HG02943 (cell line): ENCODE measurements around the gene CCDC12.

Source experiments
- ATAC-seq: cut with Tn5 transposase; IDR thresholded peaks from one replicate; pipeline ENCODE4 v1.9.1; 2021; ENCODE audit warnings: mild to moderate bottlenecking, low read depth, moderate library complexity; ENCODE audit not compliant: unreplicated experiment

The CCDC12 gene

GRCh38 chr3:46898321-46899150 is 78.0 kb downstream of the CCDC12 start:
- ATAC-seq, result no peak

- ATAC-seq, result no peak
Measured at GRCh38 chr3:46897829-46898320, 78.7 kb downstream of the CCDC12 start.

- no peak for ATAC-seq
Measured at GRCh38 chr3:46897031-46897430, 79.5 kb downstream of the CCDC12 start.

- ATAC-seq, result no peak
Measured at GRCh38 chr3:46896386-46896785, 80.2 kb downstream of the CCDC12 start.

GRCh38 chr3:46895761-46896160 is 80.8 kb downstream of the CCDC12 start:
- ATAC-seq, result no peak

GRCh38 chr3:46895204-46895660 is 81.3 kb downstream of the CCDC12 start:
- ATAC-seq, result no peak

GRCh38 chr3:46894256-46894655 is 82.3 kb downstream of the CCDC12 start:
- no peak for ATAC-seq

GRCh38 chr3:46893763-46894162 is 82.8 kb downstream of the CCDC12 start:
- ATAC-seq, result no peak

- ATAC-seq, result no peak
Measured at GRCh38 chr3:46893146-46893748, 83.3 kb downstream of the CCDC12 start.

GRCh38 chr3:46892285-46893145 is 84.0 kb downstream of the CCDC12 start:
- ATAC-seq, result no peak

- ATAC-seq, result no peak
Measured at GRCh38 chr3:46891132-46891531, 85.4 kb downstream of the CCDC12 start.

- ATAC-seq, result no peak
Measured at GRCh38 chr3:46890132-46890531, 86.4 kb downstream of the CCDC12 start.

GRCh38 chr3:46889381-46890110 is 87.0 kb downstream of the CCDC12 start:
- ATAC-seq, result no peak

- no peak for ATAC-seq
Measured at GRCh38 chr3:46888705-46889104, 87.8 kb downstream of the CCDC12 start.

- no peak for ATAC-seq
Measured at GRCh38 chr3:46887980-46888494, 88.5 kb downstream of the CCDC12 start.

GRCh38 chr3:46885612-46886011 is 90.9 kb downstream of the CCDC12 start:
- ATAC-seq, result no peak

- ATAC-seq, result no peak
Measured at GRCh38 chr3:46884929-46885328, 91.6 kb downstream of the CCDC12 start.

GRCh38 chr3:46884427-46884826 is 92.1 kb downstream of the CCDC12 start:
- no peak for ATAC-seq

GRCh38 chr3:46883830-46884185 is 92.7 kb downstream of the CCDC12 start:
- no peak for ATAC-seq
